Pancreas (tissue), 10 donors: ENCODE data around the gene PCDH1. TPM values are rescaled to one million over a fixed set of nuclear protein-coding genes. Genes with fewer than 3 reads are reported as not detected.

Experiments used
- ATAC-seq, 4 donors: fragments of 200-7000 bp; cut with Tn5 transposase; one replicate each; pipeline versions ENCODE4 v1.8.0 to v1.9.1; 2020; ENCODE audit warnings: mild to moderate bottlenecking in 4 of 4, moderate library complexity in 4 of 4
- DNase-seq, 6 donors: peaks; one replicate each; pipeline ENCODE4 v3.0.0-alpha.2; 2020
- FAIRE-seq: peaks from 2 replicates; lab custom pipeline; 2012; peaks lifted over from hg19 to GRCh38; lab: Jason Lieb, UNC
- H3K27ac ChIP-seq, 4 donors: fragments of 200-600 bp; sonication (generic); 1 replicate in 3 of 4; 2 replicates in 1 of 4; pipeline versions ENCODE4 v1.5.0 to v1.8.0; 2020
- H3K27me3 ChIP-seq, 4 donors: fragments of 200-600 bp; one replicate each; pipeline ENCODE4 v1.8.0; 2021
- H3K36me3 ChIP-seq, 3 donors: fragments of 200-600 bp; sonication (generic) in 1 of 3; one replicate each; pipeline versions ENCODE4 v1.5.0 to v1.8.0; 2020 to 2021
- H3K4me1 ChIP-seq, 3 donors: fragments of 200-600 bp; one replicate each; pipeline ENCODE4 v1.8.0; 2021
- H3K4me3 ChIP-seq, 4 donors: fragments of 200-600 bp; sonication (generic) in 2 of 4; one replicate each; pipeline versions ENCODE4 v1.5.0 to v1.8.0; 2020 to 2021
- H3K9me3 ChIP-seq, 4 donors: fragments of 200-600 bp; one replicate each; pipeline ENCODE4 v1.8.0; 2021
- WGBS, 2 donors: extraction: QIAGEN DNeasy Blood & Tissue Kit; methylation state at CpG; one replicate each; pipeline ENCODE4 v1.1.7; 2013; 5-methylcytosine and 5-hydroxymethylcytosine counted together
- intact Hi-C, 3 donors: fragments of 100-400 bp; cut with DNase I; formaldehyde crosslinking; loops; one replicate each; pipeline versions ENCODE4 v1.11.1 to v1.14.2; 2022
- polyA plus RNA-seq, 2 donors: library from polyadenylated mRNA; stranded (reverse); fragments of 200-250 nt; gene quantifications; one replicate each; pipeline ENCODE4 v1.2.3, GENCODE V29; 2013
- total RNA-seq, 6 donors: library from RNA; stranded (reverse); fragmentation: NEBNext Ultra II Directional in 4 of 6; extraction: Animal tissue kit (Norgen Biotek cat#: 25700) in 4 of 6; gene quantifications; one replicate each; pipeline versions ENCODE4 v1.2.1 to v1.2.4, GENCODE V29; 2021 to 2023
- TF ChIP-seq, protein P1 (sequence below), 4 donors: fragments of 200-600 bp; sonication (generic) in 3 of 4; IDR thresholded peaks; one replicate each; pipeline versions ENCODE4 v1.5.0 to v1.8.0; 2021; ENCODE audit warnings: antibody characterized with exemption in 4 of 4
- donor health status: healthy with polysubstance abuse.
- donor health status: DM: no; HTN: no; CAD: no; lungs with moderate emphysema.
- donor health status: DM: no; HTN: no; CAD: no.
- donor health status: control.
- donor health status: control.
- donor health status: Bipolar disorder and iron deficiency.
- donor health status: DM: yes; HTN: yes; CAD: no.
- donor health status: DM: no; HTN: no; CAD: no.
- donor health status: DM: no; HTN: no; CAD: no.
- donor health status: DM: yes; HTN: yes; CAD: no.

The PCDH1 gene
- total and polyA plus RNA-seq, 8 donors: 6.8 to 30.7 (median 13.4) TPM

DNA sequence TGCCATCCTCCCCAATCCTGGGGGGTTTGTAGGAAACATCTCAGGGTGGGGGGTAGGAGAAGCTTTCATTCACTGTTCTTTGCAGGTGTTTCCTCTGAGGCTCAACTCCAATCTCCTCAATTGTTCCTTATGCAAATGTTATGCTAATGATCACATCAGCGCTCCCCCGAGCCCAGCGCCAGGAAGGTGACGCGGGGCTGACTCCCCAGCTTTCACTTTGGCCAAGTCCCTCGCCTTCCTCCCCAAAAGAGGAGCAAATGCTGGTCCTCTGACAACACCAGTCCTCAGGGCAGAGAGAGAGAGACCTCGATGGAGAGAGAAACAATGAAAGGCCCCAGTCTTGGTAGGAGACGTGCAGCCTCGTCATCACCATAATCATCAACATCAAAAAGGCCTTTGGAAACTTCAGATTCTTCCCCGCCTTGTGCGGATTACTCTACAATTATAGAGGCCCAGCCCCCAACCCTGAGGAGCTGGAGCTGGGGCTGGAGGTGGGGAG lies 39.1 kb downstream of the PCDH1 start:
- TF ChIP-seq, protein P1, sequence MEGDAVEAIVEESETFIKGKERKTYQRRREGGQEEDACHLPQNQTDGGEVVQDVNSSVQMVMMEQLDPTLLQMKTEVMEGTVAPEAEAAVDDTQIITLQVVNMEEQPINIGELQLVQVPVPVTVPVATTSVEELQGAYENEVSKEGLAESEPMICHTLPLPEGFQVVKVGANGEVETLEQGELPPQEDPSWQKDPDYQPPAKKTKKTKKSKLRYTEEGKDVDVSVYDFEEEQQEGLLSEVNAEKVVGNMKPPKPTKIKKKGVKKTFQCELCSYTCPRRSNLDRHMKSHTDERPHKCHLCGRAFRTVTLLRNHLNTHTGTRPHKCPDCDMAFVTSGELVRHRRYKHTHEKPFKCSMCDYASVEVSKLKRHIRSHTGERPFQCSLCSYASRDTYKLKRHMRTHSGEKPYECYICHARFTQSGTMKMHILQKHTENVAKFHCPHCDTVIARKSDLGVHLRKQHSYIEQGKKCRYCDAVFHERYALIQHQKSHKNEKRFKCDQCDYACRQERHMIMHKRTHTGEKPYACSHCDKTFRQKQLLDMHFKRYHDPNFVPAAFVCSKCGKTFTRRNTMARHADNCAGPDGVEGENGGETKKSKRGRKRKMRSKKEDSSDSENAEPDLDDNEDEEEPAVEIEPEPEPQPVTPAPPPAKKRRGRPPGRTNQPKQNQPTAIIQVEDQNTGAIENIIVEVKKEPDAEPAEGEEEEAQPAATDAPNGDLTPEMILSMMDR (IDR thresholded peaks at IDR 0.05): no peak
- FAIRE-seq (no peak), ATAC-seq (no peak), DNase-seq (no peak)
- Histone ChIP-seq H3K36me3 (no peaks in the 10 kb centered on the region), H3K4me1 (peaks cover 12 to 26% (median 17%) of the 10 kb centered on the region in 3 donors), H3K4me3 (no peak overlapping the region), H3K27ac (no peak overlapping the region), H3K27me3 (no peaks in the 10 kb centered on the region), H3K9me3 (no peaks in the 10 kb centered on the region)
- WGBS, 2 donors: 82 to 85% methylated on average over 11 of the region's 11 CpGs
- intact Hi-C loops: no loop called here

DNA sequence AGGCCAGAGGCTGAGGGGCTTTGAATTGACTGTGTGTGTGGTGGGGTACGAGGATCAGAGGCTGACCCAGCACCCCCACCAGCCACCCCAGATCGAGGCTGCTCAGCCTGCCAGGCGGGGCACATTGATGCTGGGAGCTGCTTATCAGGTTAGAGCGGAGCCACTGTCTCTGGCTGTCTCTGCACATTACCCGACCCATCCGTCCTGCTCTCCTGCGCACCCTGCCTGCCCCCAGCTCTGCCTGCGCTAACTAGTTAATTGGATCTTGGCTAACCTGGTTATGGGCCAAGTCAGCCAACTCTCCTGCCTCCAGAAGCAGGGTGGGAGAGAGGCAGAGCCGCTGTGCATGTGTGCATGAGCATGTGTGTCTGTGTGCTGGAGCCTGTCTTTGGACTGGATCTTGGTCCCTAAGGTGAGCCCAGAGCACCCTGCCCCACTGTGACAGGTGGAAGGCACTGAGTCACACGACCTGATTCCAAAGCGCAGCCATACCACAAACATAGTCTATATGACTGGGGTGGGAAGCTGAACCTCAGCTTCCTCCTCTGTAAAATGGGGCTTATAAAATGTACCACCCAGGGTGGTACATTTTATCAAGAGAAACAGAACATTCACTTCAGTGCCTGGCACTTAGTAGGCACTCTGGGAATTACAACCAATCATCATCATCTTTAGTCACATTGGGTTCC lies 39.7 kb downstream of the PCDH1 start:
- TF ChIP-seq, protein P1 (IDR thresholded peaks at IDR 0.05): no peak
- ATAC-seq (no peak), FAIRE-seq (no peak), DNase-seq (no peak)
- Histone ChIP-seq H3K9me3 (no peaks in the 10 kb centered on the region), H3K4me3 (no peak overlapping the region), H3K27ac (no peak overlapping the region), H3K27me3 (no peaks in the 10 kb centered on the region), H3K4me1 (peaks cover 12 to 23% (median 17%) of the 10 kb centered on the region in 3 donors), H3K36me3 (no peaks in the 10 kb centered on the region)
- intact Hi-C loops: no loop called here
- WGBS, 2 donors: 76 to 77% methylated on average over 11 of the region's 11 CpGs

DNA sequence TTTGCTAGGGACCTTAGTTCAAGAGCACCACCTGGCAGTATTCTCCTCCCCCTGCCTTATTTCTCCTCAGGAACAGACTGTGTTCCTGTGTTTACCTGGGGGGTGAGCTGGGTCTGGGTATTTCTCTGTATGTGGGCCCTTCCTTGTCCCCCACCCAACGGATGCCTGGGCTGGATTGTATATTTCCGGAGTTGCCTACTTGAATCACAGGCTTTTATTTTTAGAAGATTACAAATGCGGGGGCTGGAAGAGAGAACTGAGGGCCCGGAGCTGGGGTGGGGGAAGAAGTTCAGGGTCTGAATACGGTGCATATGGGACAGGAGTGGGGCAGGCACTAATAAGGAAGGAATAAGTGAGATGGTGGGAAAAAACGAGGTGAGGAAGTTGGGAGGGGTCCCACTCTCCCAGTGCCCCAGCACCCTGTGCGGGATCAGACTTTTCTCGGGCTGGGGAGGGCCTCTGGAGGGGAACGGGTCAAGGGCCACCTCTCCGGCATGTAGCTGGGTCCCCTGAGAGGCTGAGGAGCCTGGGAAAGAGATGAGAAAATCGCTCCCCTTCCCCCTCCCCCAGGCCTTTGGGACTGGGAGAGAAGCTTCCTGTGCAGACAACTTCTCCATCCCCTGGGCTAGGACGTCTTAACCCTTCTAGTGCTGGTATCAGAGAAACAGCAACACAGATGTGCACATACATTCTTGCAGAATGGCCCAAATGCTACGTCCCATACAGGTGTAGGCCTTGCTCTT lies 42.1 kb downstream of the PCDH1 start:
- 64 to 68% methylated on average over 13 of the region's 13 CpGs for WGBS, 2 donors
- FAIRE-seq (no peak), DNase-seq (no peak), ATAC-seq (no peak)
- Histone ChIP-seq H3K27me3 (no peaks in the 10 kb centered on the region), H3K9me3 (no peaks in the 10 kb centered on the region), H3K36me3 (no peaks in the 10 kb centered on the region), H3K27ac (peak overlapping the region in 1 of 4 donors; percentile 15), H3K4me3 (no peak overlapping the region), H3K4me1 (peaks cover 3 to 15% (median 5%) of the 10 kb centered on the region in 3 donors)
- TF ChIP-seq, protein P1 (IDR thresholded peaks at IDR 0.05): no peak
- intact Hi-C loops: no loop called here

DNA sequence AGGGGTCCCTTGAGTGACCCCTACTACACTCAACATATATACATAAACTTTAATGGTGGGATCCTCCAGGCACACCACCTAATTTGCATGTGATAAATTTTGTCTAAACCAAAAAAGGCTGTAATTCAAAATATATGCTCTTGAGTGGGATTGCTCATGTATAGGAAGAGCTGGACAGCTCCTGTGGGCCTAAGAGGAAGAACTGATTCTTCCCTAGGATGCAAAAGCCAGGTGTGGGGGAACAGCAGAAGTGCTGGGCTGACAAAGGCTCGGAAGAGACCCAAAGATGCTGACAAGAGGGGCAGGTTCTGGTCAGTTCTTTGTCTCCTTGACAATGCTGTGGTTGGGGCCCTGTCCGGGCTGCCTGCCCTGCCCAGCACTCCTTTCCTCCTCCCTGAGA lies 43.9 kb downstream of the PCDH1 start:
- H3K36me3 ChIP-seq: no peaks in the 10 kb centered on the region
- H3K27me3 ChIP-seq: no peaks in the 10 kb centered on the region
- TF ChIP-seq, protein P1 (IDR thresholded peaks at IDR 0.05): no peak
- no peak overlapping the region for H3K27ac ChIP-seq
- H3K9me3 ChIP-seq: no peaks in the 10 kb centered on the region
- H3K4me1 ChIP-seq: peaks cover 0 to 11% (median 0%) of the 10 kb centered on the region in 3 donors
- intact Hi-C loops: no loop called here
- WGBS, 2 donors: 0 to 69% methylated on average over 2 of the region's 2 CpGs
- no peak for ATAC-seq
- DNase-seq: no peak
- no peak overlapping the region for H3K4me3 ChIP-seq
- FAIRE-seq: no peak
